Activated effector memory CD4-positive, alpha-beta T cell treated with Interleukin-2 at 50 U/mL for 16 hours (primary cell): ENCODE data around the gene POU2F2.

Experiments used
- DNase-seq: peaks from one replicate; pipeline ENCODE4 v3.0.0-alpha.2; 2020

Gene POU2F2

DNA sequence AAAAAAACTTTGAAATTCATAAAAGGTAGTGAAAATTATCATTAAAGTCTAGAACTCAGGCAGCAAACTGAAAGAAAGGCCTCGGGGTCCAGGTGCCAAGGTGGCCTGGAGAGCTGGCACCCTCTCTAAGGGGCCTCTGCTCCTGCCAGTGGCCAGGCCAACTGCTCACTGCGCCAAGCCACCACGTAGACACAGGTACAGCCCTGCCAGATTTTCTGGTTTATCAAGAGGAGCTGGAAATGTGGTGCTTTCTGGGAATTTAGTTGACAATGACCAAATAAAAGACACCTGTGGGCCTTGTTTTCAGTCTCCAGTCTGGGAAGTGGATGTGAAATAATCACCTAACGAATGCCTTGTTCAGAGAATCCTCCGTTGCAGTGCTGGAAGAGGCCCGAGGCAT, 33.5 kb downstream of the POU2F2 start:
- DNase-seq: no peak

DNA sequence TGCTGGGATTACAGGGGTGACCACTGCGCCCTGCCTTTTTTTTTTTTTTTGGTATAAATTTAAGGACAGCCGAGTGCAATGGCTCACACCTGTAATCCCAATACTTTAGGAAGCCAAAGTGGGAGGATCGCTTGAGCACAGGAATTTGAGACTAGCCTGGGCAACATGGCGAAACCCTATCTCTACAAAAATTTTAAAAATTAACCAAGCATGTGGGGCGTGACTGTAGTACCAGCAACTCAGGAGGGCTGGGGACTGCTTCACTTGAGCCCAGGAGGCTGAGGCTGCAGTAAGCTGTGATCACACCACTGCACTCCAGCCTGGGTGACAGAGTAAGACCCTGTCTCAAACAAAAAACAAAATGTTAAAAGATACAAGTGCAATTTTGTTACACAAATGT, 34.8 kb downstream of the POU2F2 start:
- DNase-seq: no peak

DNA sequence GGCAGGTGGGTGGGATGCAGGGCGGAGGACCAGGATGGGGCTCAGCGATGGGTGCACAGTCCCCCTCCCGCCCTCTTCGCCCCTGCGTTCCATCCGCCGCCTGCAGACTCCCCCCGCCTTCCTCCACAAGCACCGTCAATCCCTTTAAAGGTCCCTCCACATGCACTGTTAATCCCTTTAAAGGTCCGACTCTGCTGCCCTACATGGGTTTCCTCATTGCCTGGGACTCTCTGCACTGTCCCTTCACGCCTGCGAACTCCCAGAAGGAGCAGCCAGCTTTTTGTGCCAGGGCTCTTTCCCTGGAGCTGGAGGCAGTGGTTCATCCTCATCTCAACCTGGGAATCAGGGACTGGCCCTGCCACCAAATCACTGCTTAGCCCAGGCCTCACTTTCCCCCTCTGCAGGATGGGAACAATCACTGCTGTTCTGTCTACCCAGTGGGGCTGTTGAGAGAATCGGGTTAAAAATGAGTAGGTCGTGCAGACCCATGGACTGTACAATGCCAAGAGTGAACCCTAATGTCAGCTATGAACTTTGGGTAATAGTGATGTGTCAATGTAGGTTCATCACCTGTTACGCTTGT, 35.9 kb downstream of the POU2F2 start:
- DNase-seq: no peak

DNA sequence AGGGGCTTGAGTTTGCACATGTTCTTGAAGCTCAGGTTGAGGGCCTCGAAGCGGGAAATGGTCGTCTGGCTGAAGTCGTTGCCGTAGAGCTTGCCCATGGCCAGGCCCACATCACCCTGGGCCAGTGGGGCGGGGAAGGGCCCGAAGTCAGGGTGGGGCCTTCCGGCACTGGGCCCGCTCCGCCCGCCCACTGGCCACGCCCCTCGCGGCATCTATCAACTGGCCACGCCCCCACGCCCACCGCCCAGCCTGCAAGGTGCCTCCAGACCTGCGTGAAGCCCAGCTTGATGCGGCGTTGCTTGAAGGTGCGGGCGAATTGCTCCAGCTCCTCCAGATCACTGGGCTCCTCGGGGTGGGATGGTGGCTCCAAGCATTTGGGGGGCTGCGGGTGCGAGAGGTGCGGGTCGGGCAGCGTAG, 36.4 kb downstream of the POU2F2 start:
- no peak for DNase-seq

DNA sequence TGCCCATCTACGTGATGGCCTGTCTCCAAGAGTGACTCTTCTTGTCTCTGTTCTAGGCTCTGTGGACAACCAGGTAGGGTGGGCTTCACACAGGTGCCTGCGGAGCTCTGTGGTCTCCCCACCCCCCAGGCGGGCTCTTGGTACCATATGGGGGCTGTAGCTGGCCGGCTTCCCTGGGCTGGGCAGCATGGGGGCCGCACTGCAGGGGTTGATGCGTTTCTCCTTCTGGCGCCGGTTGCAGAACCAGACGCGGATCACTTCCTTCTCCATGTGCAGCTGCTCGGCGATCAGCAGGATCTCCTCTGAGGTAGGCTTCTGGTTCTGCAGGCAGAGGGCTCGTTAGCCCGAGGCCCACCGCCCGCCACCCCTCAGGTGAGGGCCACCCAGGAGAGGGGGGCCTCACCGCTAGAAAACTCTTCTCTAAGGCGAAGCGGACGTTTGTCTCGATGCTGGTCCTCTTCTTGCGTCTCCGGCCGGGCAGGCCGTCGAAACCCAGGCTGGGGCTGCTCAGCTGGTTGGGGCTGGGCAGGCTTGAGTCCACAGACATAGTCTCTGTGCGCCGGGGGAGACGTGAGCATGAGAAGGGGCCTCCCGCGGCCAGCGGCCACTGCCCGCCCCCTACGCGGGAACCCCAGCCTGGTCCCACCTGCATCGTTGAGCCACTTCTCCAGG, 37.0 kb downstream of the POU2F2 start:
- DNase-seq: no peak

DNA sequence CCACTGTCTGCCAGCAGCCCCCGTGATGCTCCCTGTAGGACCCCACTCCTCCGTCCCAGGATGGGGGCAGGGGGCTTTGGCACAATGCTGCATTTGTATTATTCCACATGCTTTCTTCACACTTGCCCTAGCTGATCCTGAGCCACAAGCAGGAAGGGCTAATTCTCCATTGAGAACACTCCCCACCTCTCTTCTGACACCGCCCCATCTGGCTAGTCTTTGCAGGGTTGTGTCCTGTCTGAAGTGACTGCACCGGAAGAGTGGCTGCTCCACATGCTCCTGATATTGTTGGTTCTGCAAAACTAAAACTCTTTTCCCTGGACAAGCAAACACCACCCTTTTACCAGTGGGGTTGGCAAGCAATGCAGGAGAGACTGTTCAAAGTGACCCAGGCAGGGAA, 38.3 kb downstream of the POU2F2 start:
- no peak for DNase-seq

DNA sequence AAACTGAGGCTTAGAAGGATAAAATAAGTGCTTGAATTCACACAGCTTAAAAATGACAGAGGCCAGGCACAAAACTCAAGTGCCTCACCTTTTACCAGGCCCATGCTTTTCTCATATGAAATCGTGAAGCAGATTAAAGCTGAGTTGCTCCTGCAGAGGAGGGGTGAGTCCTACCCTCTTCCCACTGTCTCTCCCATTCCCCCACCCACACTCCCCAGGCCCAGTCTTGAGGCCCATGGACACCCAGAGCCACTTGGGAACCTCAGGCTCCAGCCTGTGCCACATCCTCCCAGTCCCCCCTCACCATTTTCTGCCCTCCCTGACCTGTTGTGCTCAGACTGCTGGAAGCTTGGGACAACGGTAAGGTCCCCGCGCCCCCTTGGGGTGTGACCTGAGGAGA, 38.7 kb downstream of the POU2F2 start:
- DNase-seq: no peak

DNA sequence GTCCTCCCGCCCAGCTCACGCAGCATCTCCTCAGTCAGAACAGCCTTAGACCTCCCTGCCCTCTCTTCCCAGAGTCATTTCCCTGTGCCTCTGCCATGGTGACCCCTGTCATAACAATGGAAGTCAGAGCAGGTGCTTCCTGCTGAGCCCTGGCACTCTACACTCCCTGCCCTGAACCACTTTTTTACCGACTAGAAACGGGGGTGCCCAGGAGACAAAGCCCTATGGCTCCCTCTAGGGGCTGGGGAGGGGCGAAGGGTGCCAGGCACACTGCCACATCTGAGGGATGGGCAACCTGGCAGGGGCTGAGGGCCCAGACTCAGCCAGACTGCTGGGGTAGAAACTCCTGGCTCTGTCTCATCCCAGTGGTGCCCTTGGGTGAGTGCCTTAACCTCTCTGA, 39.9 kb downstream of the POU2F2 start:
- DNase-seq: peak; percentile 16

DNA sequence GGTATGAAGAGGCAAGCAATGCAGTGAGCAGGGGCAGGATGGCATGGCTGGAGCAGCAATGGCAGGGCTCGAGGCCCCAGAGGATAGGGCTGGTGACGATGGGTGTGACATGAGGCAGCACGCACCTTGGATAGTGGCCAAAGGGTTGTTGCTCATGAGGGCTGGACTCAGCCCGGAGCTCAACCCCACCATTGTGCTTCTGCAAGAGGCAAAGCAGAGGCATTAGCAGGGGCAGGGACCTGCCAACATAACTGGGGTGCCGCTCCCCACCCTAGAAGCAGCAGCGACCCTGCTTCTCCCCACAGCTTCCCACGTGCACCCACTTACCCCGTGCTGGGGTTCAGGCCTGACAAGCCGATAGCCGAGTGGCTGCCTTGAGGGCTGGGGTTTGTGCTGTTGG, 40.5 kb downstream of the POU2F2 start:
- DNase-seq: no peak

DNA sequence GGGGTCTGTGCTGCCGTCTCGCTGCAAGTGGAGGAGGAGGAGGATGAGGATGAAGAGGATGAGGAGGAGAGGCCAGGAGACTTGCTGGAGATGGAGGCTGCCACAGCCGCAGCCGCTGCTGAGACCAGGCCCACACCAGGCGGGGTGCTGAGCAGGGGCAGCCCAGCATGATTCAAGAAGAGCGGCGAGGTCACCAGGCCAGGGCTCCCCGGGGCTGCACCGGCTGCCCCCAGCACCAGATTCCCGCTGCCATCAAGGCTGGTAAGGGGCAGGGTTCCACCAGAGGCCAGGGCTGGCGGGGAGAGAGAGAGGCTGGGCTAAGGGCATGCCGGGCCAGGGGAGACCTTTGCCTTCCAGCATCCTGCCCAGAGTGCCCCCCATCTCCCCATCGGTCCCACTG, 40.9 kb downstream of the POU2F2 start:
- no peak for DNase-seq

DNA sequence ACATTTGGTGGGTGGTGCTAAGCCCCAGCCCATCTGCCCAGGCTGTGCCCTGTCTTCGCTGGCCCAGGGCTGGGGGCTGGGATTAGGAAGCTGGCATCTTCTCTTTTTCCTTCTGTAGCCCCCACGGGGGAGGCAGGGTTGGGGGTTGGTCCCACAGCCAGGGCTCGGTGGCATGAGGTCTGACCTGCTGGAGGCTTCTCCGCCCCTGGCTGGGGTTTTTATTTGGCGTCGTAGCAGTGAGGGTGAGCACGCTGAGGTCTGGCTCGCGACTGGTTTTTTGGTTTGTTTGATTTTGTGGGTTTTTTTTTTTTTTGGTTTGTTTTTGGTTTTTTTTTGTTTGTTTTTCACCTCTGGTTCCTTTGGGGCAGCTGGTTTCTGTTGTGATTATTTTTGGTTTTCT, 41.6 kb downstream of the POU2F2 start:
- DNase-seq: no peak

DNA sequence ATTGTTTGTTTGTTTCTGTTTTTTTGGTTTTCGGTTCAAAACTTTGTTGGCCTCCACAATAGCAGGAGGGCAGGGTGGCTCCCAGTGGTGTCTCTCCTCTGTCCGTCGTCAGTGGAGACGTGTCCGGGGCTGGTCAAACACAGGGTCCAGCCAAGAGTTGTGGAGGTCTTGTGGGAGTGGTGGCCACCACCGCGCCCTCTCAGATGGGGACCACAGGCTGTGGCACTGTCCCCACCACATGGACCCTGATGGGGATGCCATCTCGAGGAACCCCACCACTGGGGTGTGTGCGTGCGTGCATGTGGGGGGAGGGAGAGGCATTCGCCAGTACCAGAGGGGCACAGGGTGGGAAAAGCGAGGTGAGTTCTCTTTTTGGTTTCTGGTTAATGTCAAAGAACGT, 42.5 kb downstream of the POU2F2 start:
- no peak for DNase-seq

DNA sequence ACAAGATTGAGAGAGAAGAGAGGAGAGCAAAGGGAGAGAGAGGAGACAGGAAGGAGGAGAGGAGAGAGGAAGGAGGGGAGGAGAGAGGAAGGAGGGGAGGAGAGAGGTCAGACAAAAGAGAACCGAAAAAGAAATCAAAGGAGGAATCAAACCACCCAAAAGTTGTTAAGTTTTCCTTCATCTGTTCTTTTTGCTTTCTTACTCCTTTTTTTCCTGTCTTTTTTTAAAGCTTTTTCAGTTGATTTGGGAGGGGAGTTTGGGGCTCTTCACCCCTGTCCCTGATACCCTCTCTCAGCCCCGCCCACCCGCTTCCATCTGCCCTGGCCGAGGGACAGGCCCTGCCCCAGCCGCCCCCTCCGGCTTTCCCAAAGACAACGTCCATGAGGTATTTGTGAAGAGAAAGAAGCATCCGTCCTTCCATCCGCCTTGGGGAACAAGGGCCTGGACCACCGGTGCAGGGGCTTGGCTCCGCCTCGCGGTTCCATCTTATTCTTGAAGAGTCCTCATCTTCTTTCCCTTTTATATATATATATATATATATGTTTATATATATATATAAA, 43.0 kb downstream of the POU2F2 start:
- DNase-seq: no peak

DNA sequence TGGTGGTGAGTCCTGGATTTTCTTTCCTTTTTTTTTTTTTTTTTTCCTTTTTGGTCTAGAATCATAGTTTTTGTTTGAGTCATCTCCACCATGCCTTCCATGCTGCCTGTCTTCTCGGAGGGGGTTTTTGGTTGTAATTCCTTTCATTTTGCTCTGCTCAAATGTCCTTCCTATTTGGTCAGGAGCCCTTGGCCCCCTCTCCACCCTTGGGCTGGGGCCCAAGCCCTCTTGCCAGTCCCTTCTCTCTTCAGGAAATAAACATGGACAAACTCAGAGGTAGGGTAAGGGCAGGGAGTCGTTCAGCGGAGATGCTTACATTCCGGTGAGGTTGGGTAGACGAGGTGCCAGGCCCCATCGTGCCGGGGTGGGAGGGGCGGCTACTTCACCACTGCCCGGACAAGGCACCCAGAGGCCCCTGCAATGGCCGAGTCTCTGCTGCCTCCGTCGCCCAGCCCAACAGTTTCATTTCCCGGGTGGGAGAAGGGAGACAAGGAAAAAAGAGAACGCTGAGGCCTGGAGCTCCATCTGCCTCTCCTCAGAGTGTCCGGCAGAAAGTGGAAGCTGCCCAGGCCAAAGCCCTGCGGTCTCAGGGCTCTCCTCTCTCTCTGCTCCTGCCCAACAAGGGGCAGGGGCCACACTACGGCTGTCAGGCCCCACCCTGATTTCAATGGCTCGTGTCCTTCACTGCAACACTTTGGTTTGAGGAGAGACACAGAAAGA, 43.6 kb downstream of the POU2F2 start:
- DNase-seq: no peak

DNA sequence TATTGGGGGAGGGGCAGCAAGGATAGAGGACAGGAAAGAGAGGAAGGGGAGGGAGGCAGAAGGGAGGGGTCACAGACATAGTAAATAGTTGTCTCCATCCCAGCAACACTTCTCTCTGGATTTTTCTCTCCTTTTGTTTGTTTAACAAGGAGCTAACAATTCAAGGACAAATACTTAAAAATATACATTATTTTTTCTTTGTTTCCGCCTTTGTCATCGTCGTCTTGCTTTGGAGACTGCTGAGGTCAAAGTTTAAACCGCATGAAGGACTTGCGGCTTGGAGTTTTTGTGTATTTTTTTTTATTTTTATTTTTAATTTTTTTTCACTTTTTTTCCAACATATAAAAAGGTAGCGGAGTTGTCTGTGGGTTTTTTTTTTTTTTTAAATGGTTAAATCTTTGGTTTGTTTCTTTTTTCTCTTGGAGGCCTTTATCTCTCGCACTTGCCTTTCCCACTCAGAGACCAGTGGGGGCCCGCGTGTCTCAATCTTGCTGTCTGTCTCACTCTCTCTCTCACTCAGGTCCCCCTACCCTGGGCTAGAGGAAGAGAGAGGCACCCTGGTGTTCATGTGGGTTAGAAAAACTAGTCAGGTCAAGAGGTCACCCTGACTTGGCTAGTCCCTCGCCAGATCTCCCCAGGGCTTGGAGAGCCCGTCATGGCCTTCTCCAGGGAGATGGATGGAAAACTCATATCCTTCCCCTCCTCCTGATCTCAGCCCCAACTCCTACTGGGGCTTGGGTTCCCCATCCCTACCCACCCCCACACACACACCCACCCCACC, 45.3 kb downstream of the POU2F2 start:
- DNase-seq: no peak

DNA sequence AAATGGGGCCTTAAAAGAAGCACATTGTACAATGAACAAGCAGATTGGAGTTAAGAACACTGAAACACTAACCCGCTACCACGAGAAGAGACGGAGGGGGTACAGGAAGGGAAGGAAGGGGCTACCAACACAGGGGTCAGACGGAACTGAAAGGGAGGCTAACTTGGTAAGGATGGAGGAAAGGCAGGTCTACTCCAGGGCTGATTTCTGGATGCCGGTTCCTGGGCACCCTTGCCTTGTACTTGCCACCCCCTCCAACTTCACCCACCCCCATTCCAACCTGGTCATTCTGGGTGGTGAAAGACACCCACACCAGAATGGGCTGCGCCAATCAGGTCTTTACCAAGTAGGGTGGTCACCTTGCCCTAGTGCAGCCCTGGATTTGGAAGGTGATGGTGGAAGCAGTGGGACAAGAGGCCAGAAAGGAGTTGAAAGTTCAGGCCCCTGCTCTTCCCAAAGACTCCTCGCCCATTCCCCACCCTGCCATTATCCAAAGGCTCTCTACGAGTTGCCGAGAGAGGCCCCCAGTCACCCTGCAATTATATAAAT, 46.0 kb downstream of the POU2F2 start:
- DNase-seq: no peak

DNA sequence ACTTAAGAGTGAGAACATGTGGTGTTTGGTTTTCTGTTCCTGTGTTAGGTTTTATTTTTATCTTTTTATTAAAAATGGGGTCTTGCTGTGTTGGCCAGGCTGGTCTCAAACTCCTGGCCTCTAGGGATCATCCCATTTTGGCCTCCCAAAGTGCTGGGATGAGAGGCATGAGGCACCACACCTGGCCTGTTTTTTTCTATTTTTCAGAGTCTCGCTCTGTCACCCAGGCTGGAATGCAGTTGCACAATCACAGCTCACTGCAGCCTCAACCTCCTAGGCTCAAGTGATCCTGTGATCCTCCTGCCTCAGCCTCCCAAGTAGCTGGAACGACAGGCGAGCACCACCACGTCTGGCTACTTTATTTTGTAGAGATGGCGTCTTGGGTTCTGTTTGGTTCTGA, 48.7 kb downstream of the POU2F2 start:
- DNase-seq: no peak

DNA sequence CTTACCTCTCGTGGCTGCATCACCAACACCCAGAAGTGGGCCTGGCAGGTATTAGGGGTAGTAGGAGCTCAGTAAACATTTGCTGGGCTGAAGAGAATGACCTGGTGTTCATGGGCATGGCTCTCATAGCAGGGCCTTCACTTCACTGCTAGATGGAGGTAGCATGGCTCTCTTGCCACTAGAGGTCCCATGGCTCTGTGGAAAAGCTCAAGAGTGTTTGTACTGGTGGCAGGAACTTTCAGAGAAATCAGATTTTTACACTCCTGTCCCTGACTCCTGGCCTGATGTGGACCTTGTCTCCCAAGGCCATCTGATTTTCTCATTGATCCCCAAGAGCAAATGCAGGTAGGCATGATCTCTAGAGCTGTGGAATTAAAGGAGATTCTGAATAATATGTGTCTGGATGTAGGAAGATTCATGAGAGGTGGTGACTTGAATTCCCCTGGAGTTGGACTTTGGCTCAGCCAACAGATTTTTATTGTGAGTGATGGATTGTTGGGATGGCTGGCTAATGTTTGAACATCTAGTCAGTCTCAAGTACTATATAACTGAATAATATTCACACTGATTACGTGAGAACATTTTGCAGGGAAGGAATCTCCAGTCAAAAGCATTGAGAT, 50.6 kb downstream of the POU2F2 start:
- no peak for DNase-seq

DNA sequence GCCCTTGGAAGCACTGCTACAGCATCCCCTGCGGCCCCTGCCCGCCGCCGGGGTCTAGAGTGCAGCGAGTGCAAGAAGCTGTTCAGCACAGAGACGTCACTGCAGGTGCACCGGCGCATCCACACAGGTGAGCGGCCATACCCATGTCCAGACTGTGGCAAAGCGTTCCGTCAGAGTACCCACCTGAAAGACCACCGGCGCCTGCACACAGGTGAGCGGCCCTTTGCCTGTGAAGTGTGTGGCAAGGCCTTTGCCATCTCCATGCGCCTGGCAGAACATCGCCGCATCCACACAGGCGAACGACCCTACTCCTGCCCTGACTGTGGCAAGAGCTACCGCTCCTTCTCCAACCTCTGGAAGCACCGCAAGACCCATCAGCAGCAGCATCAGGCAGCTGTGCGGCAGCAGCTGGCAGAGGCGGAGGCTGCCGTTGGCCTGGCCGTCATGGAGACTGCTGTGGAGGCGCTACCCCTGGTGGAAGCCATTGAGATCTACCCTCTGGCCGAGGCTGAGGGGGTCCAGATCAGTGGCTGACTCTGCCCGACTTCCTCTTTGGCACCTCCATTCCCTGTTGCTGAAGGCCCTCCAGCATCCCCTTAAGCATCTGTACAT, 51.4 kb downstream of the POU2F2 start:
- no peak for DNase-seq

DNA sequence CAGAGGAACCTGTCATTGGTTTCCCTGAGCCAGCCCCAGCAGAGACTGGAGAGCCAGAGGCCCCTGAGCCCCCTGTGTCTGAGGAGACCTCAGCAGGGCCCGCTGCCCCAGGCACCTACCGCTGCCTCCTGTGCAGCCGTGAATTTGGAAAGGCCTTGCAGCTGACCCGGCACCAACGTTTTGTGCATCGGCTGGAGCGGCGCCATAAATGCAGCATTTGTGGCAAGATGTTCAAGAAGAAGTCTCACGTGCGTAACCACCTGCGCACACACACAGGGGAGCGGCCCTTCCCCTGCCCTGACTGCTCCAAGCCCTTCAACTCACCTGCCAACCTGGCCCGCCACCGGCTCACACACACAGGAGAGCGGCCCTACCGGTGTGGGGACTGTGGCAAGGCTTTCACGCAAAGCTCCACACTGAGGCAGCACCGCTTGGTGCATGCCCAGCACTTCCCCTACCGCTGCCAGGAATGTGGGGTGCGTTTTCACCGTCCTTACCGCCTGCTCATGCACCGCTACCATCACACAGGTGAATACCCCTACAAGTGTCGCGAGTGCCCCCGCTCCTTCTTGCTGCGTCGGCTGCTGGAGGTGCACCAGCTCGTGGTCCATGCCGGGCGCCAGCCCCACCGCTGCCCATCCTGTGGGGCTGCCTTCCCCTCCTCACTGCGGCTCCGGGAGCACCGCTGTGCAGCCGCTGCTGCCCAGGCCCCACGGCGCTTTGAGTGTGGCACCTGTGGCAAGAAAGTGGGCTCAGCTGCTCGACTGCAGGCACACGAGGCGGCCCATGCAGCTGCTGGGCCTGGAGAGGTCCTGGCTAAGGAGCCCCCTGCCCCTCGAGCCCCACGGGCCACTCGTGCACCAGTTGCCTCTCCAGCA, 52.1 kb downstream of the POU2F2 start:
- DNase-seq: no peak

DNA sequence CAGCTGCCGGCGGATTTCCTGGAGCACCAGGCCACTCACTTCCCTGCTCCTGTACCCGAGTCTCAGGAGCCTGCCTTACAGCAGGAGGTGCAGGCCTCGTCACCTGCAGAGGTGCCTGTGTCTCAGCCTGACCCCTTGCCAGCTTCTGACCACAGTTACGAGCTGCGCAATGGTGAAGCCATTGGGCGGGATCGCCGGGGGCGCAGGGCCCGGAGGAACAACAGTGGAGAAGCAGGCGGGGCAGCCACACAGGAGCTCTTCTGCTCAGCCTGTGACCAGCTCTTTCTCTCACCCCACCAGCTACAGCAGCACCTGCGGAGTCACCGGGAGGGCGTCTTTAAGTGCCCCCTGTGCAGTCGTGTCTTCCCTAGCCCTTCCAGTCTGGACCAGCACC, 53.0 kb downstream of the POU2F2 start:
- no peak for DNase-seq
